Keratinocyte (primary cell): ENCODE measurements around the gene KRTAP5-2. TPM values are rescaled to one million over a fixed set of nuclear protein-coding genes. Genes with fewer than 3 reads are reported as not detected.

ENCODE experiments used
- DNase-seq: peaks from one replicate; pipeline ENCODE4 v3.0.0-alpha.2; 2011; ENCODE audit warnings: low read depth, missing footprints, low spot score
- FAIRE-seq: peaks from 2 replicates; lab custom pipeline; 2011; peaks lifted over from hg19 to GRCh38; lab: Jason Lieb, UNC
- H2AFZ ChIP-seq: 2 replicates; pipeline ENCODE4 v1.6.0; 2012; ENCODE audit warnings: low read length, control low read depth, inconsistent platforms; ENCODE audit not compliant: control insufficient read depth
- H3K27ac ChIP-seq: 2 replicates; pipeline ENCODE4 v1.5.1; 2011; ENCODE audit warnings: low read length; ENCODE audit not compliant: control insufficient read depth, insufficient read depth
- H3K27me3 ChIP-seq: 3 replicates; pipeline ENCODE4 v1.6.0; 2011; ENCODE audit warnings: low read length; ENCODE audit not compliant: control insufficient read depth, insufficient read depth; ENCODE audit errors: extremely low read depth
- H3K36me3 ChIP-seq, 2 experiments: 2 replicates in 1 of 2; 3 replicates in 1 of 2; pipeline ENCODE4 v1.5.1; 2011; ENCODE audit warnings: low read length in 2 of 2, mild to moderate bottlenecking in 1 of 2; ENCODE audit not compliant: control insufficient read depth in 2 of 2, insufficient read depth in 2 of 2; ENCODE audit errors: extremely low read depth in 1 of 2
- H3K4me1 ChIP-seq: 3 replicates; pipeline ENCODE4 v1.5.1; 2011; ENCODE audit warnings: low read length; ENCODE audit not compliant: control insufficient read depth, insufficient read depth; ENCODE audit errors: extremely low read depth
- H3K4me2 ChIP-seq: 3 replicates; pipeline ENCODE4 v1.6.0; 2011; ENCODE audit warnings: low read depth, low read length; ENCODE audit not compliant: control insufficient read depth, insufficient read depth; ENCODE audit errors: extremely low read depth
- H3K4me3 ChIP-seq, 3 experiments: fragments of 200-600 bp in 1 of 3; sonication (generic) in 1 of 3; 2 replicates in 2 of 3; 3 replicates in 1 of 3; pipeline ENCODE4 v1.5.1; 2011 to 2016; ENCODE audit warnings: low read length in 3 of 3, mild to moderate bottlenecking in 3 of 3, control low read depth in 2 of 3, inconsistent platforms in 1 of 3, low read depth in 1 of 3, mixed read lengths in 1 of 3, mixed run types in 1 of 3, moderate library complexity in 1 of 3; ENCODE audit not compliant: control insufficient read depth in 2 of 3, insufficient read depth in 2 of 3; ENCODE audit errors: extremely low read depth in 1 of 3
- H3K79me2 ChIP-seq: 2 replicates; pipeline ENCODE4 v1.6.0; 2012; ENCODE audit warnings: low read length; ENCODE audit not compliant: control insufficient read depth, insufficient read depth
- H3K9ac ChIP-seq: 3 replicates; pipeline ENCODE4 v1.6.0; 2011; ENCODE audit warnings: low read length; ENCODE audit not compliant: control insufficient read depth, insufficient read depth; ENCODE audit errors: extremely low read depth
- H3K9me1 ChIP-seq: 3 replicates; pipeline ENCODE4 v1.6.0; 2011; ENCODE audit warnings: low read length; ENCODE audit not compliant: control insufficient read depth, insufficient read depth; ENCODE audit errors: extremely low read depth
- H3K9me3 ChIP-seq: 2 replicates; pipeline ENCODE4 v1.5.1; 2012; ENCODE audit warnings: low read depth, low read length; ENCODE audit not compliant: control insufficient read depth
- H4K20me1 ChIP-seq: 3 replicates; pipeline ENCODE4 v1.6.0; 2011; ENCODE audit warnings: low read length; ENCODE audit not compliant: control insufficient read depth, insufficient read depth; ENCODE audit errors: extremely low read depth
- CTCF ChIP-seq, 3 experiments: IDR thresholded peaks in 1 of 3; conservative IDR thresholded peaks in 1 of 3; optimal IDR thresholded peaks in 1 of 3; 2 replicates in 2 of 3; 3 replicates in 1 of 3; pipeline versions ENCODE3 to v1.5.1; 2011; ENCODE audit warnings: low read length in 3 of 3, mild to moderate bottlenecking in 3 of 3, moderate library complexity in 2 of 3, control low read depth in 1 of 3, inconsistent platforms in 1 of 3; ENCODE audit not compliant: insufficient read depth in 2 of 3; ENCODE audit errors: extremely low read depth in 1 of 3
- EZH2 ChIP-seq: IDR thresholded peaks from one replicate; pipeline ENCODE4 v1.6.1; 2012; ENCODE audit warnings: inconsistent platforms, mild to moderate bottlenecking, low read length, moderate library complexity
- dilution Hi-C: fragments of 300-500 bp; cut with MboI; formaldehyde crosslinking; loops from one replicate; pipeline ENCODE4 v1.7.0; 2020; ENCODE audit warnings: low sequenced_read_pairs; ENCODE audit not compliant: extremely low pct_ligation_motif_present
- polyA plus RNA-seq, 5 experiments: library from polyadenylated mRNA; depleted of rRNA in 3 of 5; stranded (reverse) in 3 of 5; stranded (forward) in 1 of 5; unstranded in 1 of 5; fragments of >200 nt; gene quantifications; 1 replicate in 1 of 5; 2 replicates in 3 of 5; 3 replicates in 1 of 5; pipeline versions ENCODE4 v1.2.1 to v1.2.3, GENCODE V29; 2011 to 2012; ENCODE audit warnings: missing spikeins in 2 of 5, low read depth in 1 of 5, low replicate concordance in 1 of 5

KRTAP5-2 gene
- polyA plus RNA-seq, 1 donor (not counting 4 experiments of a cell fraction or from before 2014, with no cell fraction given): not detected

- H3K4me2 ChIP-seq: no peak overlapping the region
- TF ChIP-seq EZH2 (no peak), CTCF (optimal IDR thresholded peaks at IDR 0.05 in 1 of 3, IDR thresholded peaks at IDR 0.05 in 1 of 3, conservative IDR thresholded peaks at IDR 0.05 in 1 of 3; ENCODE audit: extremely low read depth in 1 of 3, insufficient read depth in 2 of 3, low read length in 3 of 3) (no peak)
- H2AFZ ChIP-seq: no peak overlapping the region
- H3K9ac ChIP-seq: no peak overlapping the region
- H3K36me3 ChIP-seq: no peaks in the 10 kb centered on the region
- DNase-seq (no peak), FAIRE-seq (no peak)
- no peak overlapping the region for H3K4me3 ChIP-seq
- no peaks in the 10 kb centered on the region for H3K9me1 ChIP-seq
- dilution Hi-C loops: no loop called here
- H3K79me2 ChIP-seq: no peaks in the 10 kb centered on the region
- H4K20me1 ChIP-seq: no peaks in the 10 kb centered on the region
- H3K27ac ChIP-seq: no peak overlapping the region
- peaks cover 3% of the 10 kb centered on the region for H3K4me1 ChIP-seq
- H3K27me3 ChIP-seq: peaks cover 54% of the 10 kb centered on the region
- H3K9me3 ChIP-seq: no peaks in the 10 kb centered on the region
These were observed 48.5 kb downstream of the KRTAP5-2 start for GRCh38 chr11:1549338-1550330.

GRCh38 chr11:1548221-1549070 is 49.6 kb downstream of the KRTAP5-2 start:
- Histone ChIP-seq H3K4me1 (peaks cover 3% of the 10 kb centered on the region), H3K27me3 (peaks cover 64% of the 10 kb centered on the region), H3K9me3 (no peaks in the 10 kb centered on the region), H3K9me1 (no peaks in the 10 kb centered on the region), H3K4me3 (no peak overlapping the region), H4K20me1 (no peaks in the 10 kb centered on the region), H3K79me2 (no peaks in the 10 kb centered on the region), H3K9ac (no peak overlapping the region), H3K36me3 (no peaks in the 10 kb centered on the region), H2AFZ (no peak overlapping the region), H3K27ac (no peak overlapping the region), H3K4me2 (peak overlapping the region; percentile 22)
- no peak for DNase-seq
- no peak for TF ChIP-seq CTCF (optimal IDR thresholded peaks at IDR 0.05 in 1 of 3, IDR thresholded peaks at IDR 0.05 in 1 of 3, conservative IDR thresholded peaks at IDR 0.05 in 1 of 3; ENCODE audit: extremely low read depth in 1 of 3, insufficient read depth in 2 of 3, low read length in 3 of 3)
- no peak for TF ChIP-seq EZH2
- dilution Hi-C loops: no loop called here
- FAIRE-seq: no peak
